A549 (cell line): ENCODE data around the gene NR3C2. TPM values are rescaled to one million over a fixed set of nuclear protein-coding genes. Genes with fewer than 3 reads are reported as not detected.

Experiments used
- ATAC-seq, 2 experiments: fragments of 200-7000 bp in 1 of 2; fragments of >200 bp in 1 of 2; cut with Nextera tagmentation in 1 of 2; cut with Tn5 transposase in 1 of 2; 3 replicates each; pipeline versions ENCODE4 v1.8.0 to v1.9.1; 2018 to 2020; ENCODE audit warnings: mild to moderate bottlenecking in 1 of 2, moderate library complexity in 1 of 2
- CTCF ChIA-PET: fragments of 300-600 bp; sonication (Branson Sonifier 250); formaldehyde crosslinking; extraction: SDS; loops from one replicate; lab custom pipeline; 2021; ENCODE audit warnings: antibody characterized with exemption, inconsistent platforms; lab: Yijun Ruan, JAX
- POLR2A ChIA-PET: fragments of 350-600 bp; formaldehyde crosslinking; extraction: SDS; loops from one replicate; lab custom pipeline; 2021; ENCODE audit warnings: antibody characterized with exemption, inconsistent platforms; lab: Yijun Ruan, JAX
- DNase-seq, 2 experiments: peaks; one replicate each; pipeline versions ENCODE4 v3.0.0 to v3.0.0-alpha.2; 2011 to 2016; ENCODE audit warnings: low read depth in 1 of 2, low spot score in 1 of 2
- FAIRE-seq: peaks from 2 replicates; lab custom pipeline; 2011; peaks lifted over from hg19 to GRCh38; lab: Jason Lieb, UNC
- H3K27ac ChIP-seq, 2 experiments: fragments of >200 bp; sonication (Bioruptor Twin); formaldehyde crosslinking; 3 replicates each; pipeline ENCODE4 v1.5.1; 2016 to 2017
- H3K4me1 ChIP-seq: fragments of >200 bp; sonication (Bioruptor Twin); formaldehyde crosslinking; 3 replicates; pipeline ENCODE4 v1.6.1; 2016
- H3K4me2 ChIP-seq: fragments of >200 bp; sonication (Bioruptor Twin); formaldehyde crosslinking; 3 replicates; pipeline ENCODE4 v1.6.1; 2016
- H3K4me3 ChIP-seq: fragments of >200 bp; sonication (Bioruptor Twin); formaldehyde crosslinking; 3 replicates; pipeline ENCODE4 v1.5.1; 2016
- H3K9me3 ChIP-seq: fragments of >200 bp; sonication (Bioruptor Twin); formaldehyde crosslinking; 3 replicates; pipeline ENCODE4 v1.6.1; 2016
- CBX2 ChIP-seq: fragments of 200-600 bp; sonication (generic); IDR thresholded peaks from 2 replicates; pipeline ENCODE4 v1.6.1; 2016; ENCODE audit warnings: low read depth, mild to moderate bottlenecking, borderline replicate concordance
- CEBPB ChIP-seq, 2 experiments: fragments of >200 bp in 1 of 2; sonication (Bioruptor Twin) in 1 of 2; formaldehyde crosslinking in 1 of 2; IDR thresholded peaks; 2 replicates each; pipeline ENCODE4 v1.6.1; 2012 to 2016
- EHMT2 ChIP-seq: fragments of 200-600 bp; sonication (generic); IDR thresholded peaks from 2 replicates; pipeline ENCODE4 v1.6.1; 2016; ENCODE audit warnings: antibody characterized with exemption, low read depth, mild to moderate bottlenecking, moderate library complexity
- FOXS1 ChIP-seq: fragments of 250-450 bp; sonication (Bioruptor Pico); IDR thresholded peaks from 2 replicates; pipeline ENCODE4 v1.5.0; 2020; ENCODE audit warnings: mild to moderate bottlenecking, moderate library complexity
- GATA3 ChIP-seq: IDR thresholded peaks from 2 replicates; pipeline ENCODE4 v1.6.1; 2012; ENCODE audit warnings: borderline replicate concordance
- HOXB13 ChIP-seq: fragments of 250-450 bp; sonication (Bioruptor Pico); IDR thresholded peaks from 2 replicates; pipeline ENCODE4 v1.5.0; 2020; ENCODE audit warnings: low read depth, mild to moderate bottlenecking, moderate library complexity
- HOXB5 ChIP-seq: fragments of 250-450 bp; sonication (Bioruptor Pico); IDR thresholded peaks from 2 replicates; pipeline ENCODE4 v1.5.0; 2020; ENCODE audit warnings: mild to moderate bottlenecking, moderate library complexity
- MAFK ChIP-seq: fragments of 450-650 bp; IDR thresholded peaks from 2 replicates; pipeline ENCODE4 v1.6.1; 2014; ENCODE audit not compliant: partially characterized antibody
- NFE2L2 ChIP-seq: fragments of 150-350 bp; conservative IDR thresholded peaks from 2 replicates; pipeline ENCODE4 v1.6.1; 2014; ENCODE audit warnings: low read length
- NPAS2 ChIP-seq: fragments of 250-450 bp; sonication (Bioruptor Pico); IDR thresholded peaks from 2 replicates; pipeline ENCODE4 v1.8.0; 2022; ENCODE audit warnings: mild to moderate bottlenecking, moderate library complexity, borderline replicate concordance
- NR3C1 ChIP-seq: fragments of >200 bp; sonication (Bioruptor Twin); formaldehyde crosslinking; IDR thresholded peaks from 3 replicates; pipeline ENCODE4 v1.6.1; 2017
- PHF8 ChIP-seq: fragments of 200-600 bp; sonication (generic); IDR thresholded peaks from 2 replicates; pipeline ENCODE4 v1.6.1; 2016; ENCODE audit warnings: low read depth, mild to moderate bottlenecking, antibody characterized with exemption, moderate library complexity, borderline replicate concordance
- POLR2A ChIP-seq: IDR thresholded peaks from 2 replicates; pipeline ENCODE4 v1.6.1; 2012; ENCODE audit warnings: mild to moderate bottlenecking, low read length
- RCOR1 ChIP-seq: fragments of 150-350 bp; IDR thresholded peaks from 2 replicates; pipeline ENCODE4 v1.6.1; 2014; ENCODE audit warnings: antibody characterized with exemption, low read length, low read depth
- RFX5 ChIP-seq: fragments of 450-650 bp; IDR thresholded peaks from 2 replicates; pipeline ENCODE4 v1.7.1; 2014; ENCODE audit warnings: antibody characterized with exemption, mild to moderate bottlenecking, moderate library complexity
- RNF2 ChIP-seq: fragments of 200-600 bp; sonication (generic); IDR thresholded peaks from 2 replicates; pipeline ENCODE4 v1.6.1; 2016; ENCODE audit warnings: low read depth, mild to moderate bottlenecking, antibody characterized with exemption, moderate library complexity, borderline replicate concordance
- WGBS: methylation state at CpG from one replicate; pipeline ENCODE4 v1.1.6; 2017; ENCODE audit errors: missing lambda C conversion rate; 5-methylcytosine and 5-hydroxymethylcytosine counted together
- polyA plus RNA-seq, 4 experiments: library from polyadenylated mRNA; depleted of rRNA in 3 of 4; stranded (reverse); fragments of >200 nt; fragmentation: RNase III in 1 of 4; extraction: RNeasy Plus Mini Kit Qiagen cat#74134 plus additional on column Dnase treatment in 1 of 4; gene quantifications; 2 replicates in 3 of 4; 3 replicates in 1 of 4; pipeline ENCODE4 v1.2.3, GENCODE V29; 2011 to 2017
- TF ChIP-seq, protein P1 (sequence below): fragments of >200 bp; sonication (Bioruptor Twin); formaldehyde crosslinking; IDR thresholded peaks from 3 replicates; pipeline ENCODE4 v1.5.1; 2016
- TF ChIP-seq, protein P2 (sequence below): fragments of 450-650 bp; IDR thresholded peaks from 2 replicates; pipeline ENCODE4 v1.6.1; 2014; ENCODE audit warnings: antibody characterized with exemption
- TF ChIP-seq, protein P3 (sequence below): IDR thresholded peaks from 2 replicates; pipeline ENCODE4 v1.6.1; 2012
- TF ChIP-seq, protein P4 (sequence below): IDR thresholded peaks from 2 replicates; pipeline ENCODE4 v1.6.1; 2012; ENCODE audit warnings: low read depth, borderline replicate concordance
- TF ChIP-seq, protein P5 (sequence below): fragments of 250-450 bp; sonication (Bioruptor Pico); IDR thresholded peaks from 2 replicates; pipeline ENCODE4 v1.5.0; 2020; ENCODE audit warnings: low read depth, mild to moderate bottlenecking, moderate library complexity
- TF ChIP-seq, protein P6 (sequence below): fragments of 250-450 bp; sonication (Bioruptor Pico); IDR thresholded peaks from 2 replicates; pipeline ENCODE4 v1.5.0; 2021; ENCODE audit warnings: mild to moderate bottlenecking, moderate library complexity, borderline replicate concordance

Gene NR3C2
- polyA plus RNA-seq, 2 of the 4 experiments (the other 2 are of a cell fraction), result 0.01 to 0.03 TPM

DNA sequence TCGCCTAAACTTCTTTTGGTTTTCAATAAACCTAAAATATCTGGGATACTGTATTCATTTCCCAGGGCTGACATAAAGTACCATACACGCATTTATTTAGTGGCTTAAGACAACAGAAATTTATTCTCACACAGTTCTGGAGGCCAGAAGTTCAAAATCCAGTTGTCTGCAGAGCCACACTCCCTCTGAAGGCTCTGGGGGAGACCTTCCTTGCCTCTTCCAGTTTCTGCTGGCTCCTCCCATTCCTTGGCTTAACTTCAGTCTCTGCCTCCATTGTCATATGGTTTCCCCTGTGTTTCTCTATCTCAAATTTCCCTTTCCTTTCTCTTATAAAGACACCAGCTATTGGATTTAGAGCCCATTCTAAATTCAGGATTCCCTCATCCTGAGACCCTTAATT, 44.4 kb downstream of the NR3C2 start:
- DNase-seq (no peak), FAIRE-seq (no peak), ATAC-seq (no peak)
- ChIA-PET CTCF (no interaction called here), POLR2A (no interaction called here)
- no peak overlapping the region for H3K4me3 ChIP-seq
- H3K4me1 ChIP-seq, result no peaks in the 10 kb centered on the region
- no peak for TF ChIP-seq NPAS2 (CRISPR knock-in tag)
- TF ChIP-seq, protein P1, sequence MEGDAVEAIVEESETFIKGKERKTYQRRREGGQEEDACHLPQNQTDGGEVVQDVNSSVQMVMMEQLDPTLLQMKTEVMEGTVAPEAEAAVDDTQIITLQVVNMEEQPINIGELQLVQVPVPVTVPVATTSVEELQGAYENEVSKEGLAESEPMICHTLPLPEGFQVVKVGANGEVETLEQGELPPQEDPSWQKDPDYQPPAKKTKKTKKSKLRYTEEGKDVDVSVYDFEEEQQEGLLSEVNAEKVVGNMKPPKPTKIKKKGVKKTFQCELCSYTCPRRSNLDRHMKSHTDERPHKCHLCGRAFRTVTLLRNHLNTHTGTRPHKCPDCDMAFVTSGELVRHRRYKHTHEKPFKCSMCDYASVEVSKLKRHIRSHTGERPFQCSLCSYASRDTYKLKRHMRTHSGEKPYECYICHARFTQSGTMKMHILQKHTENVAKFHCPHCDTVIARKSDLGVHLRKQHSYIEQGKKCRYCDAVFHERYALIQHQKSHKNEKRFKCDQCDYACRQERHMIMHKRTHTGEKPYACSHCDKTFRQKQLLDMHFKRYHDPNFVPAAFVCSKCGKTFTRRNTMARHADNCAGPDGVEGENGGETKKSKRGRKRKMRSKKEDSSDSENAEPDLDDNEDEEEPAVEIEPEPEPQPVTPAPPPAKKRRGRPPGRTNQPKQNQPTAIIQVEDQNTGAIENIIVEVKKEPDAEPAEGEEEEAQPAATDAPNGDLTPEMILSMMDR, result no peak
- TF ChIP-seq POLR2A, result no peak
- no peak for TF ChIP-seq PHF8
- TF ChIP-seq, protein P2, sequence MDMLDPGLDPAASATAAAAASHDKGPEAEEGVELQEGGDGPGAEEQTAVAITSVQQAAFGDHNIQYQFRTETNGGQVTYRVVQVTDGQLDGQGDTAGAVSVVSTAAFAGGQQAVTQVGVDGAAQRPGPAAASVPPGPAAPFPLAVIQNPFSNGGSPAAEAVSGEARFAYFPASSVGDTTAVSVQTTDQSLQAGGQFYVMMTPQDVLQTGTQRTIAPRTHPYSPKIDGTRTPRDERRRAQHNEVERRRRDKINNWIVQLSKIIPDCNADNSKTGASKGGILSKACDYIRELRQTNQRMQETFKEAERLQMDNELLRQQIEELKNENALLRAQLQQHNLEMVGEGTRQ, result no peak
- no peaks in the 10 kb centered on the region for H3K9me3 ChIP-seq
- no peak overlapping the region for H3K4me2 ChIP-seq
- 40% methylated on average over 2 of the region's 2 CpGs for WGBS
- no peak overlapping the region for H3K27ac ChIP-seq

DNA sequence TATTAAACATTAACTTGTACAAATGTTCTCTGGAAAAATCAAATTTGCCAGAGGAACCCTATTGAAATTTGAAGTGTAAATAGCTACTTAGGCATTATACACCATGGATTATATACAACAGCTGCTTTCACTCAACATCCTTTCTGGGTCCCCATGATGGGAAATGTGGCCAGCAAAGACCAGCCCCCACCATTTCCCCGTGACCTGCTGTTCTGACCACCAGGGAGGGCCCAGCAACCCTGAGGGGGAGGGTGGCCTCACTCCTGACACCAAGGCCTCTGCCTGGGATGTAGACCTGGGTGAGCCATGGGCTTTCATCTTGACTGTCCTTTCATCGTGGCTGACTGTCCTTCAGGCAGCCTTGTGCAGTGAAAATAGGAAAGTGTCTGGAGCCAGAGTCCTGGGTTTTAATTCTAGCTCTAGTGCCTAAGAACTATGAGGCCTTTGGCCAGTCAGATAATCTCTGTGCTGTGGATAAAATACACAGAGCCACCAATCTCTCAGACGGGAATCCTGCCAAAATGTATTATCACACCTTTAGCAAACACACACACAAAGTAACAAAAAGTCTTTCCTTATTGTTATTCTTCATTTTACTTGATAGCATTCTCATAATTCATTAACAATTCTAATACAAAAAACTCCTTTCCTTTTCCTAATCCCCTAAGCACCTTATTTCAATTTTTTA, 45.1 kb downstream of the NR3C2 start:
- Histone ChIP-seq H3K4me2 (no peak overlapping the region), H3K4me1 (no peaks in the 10 kb centered on the region), H3K4me3 (no peak overlapping the region), H3K9me3 (no peaks in the 10 kb centered on the region), H3K27ac (no peak overlapping the region)
- 13% methylated on average over 1 of the region's 3 CpGs for WGBS
- no peak for TF ChIP-seq NPAS2 (CRISPR knock-in tag)
- FAIRE-seq (no peak), DNase-seq (no peak), ATAC-seq (no peak)
- CTCF ChIA-PET, result no interaction called here
- POLR2A ChIA-PET, result no interaction called here

DNA sequence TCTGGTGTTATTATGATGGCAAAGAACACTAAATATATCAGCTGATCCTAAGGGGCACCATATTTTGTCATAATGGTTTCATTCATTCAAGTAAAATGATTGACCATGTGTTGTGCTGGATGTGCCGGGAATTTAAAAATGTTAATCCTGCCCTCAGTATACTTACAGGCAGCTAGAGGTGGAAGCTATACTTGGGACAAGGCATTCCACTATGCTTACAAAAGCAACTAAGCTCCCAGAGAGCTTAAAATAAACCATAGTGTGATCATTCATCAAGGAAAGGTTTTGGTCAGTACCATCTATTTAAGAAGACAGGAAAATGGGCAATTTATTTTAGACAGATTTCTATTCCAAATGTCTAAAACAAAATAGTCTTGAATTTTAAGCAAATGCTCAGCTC, 46.4 kb downstream of the NR3C2 start:
- POLR2A ChIA-PET, result no interaction called here
- H3K9me3 ChIP-seq, result no peaks in the 10 kb centered on the region

DNA sequence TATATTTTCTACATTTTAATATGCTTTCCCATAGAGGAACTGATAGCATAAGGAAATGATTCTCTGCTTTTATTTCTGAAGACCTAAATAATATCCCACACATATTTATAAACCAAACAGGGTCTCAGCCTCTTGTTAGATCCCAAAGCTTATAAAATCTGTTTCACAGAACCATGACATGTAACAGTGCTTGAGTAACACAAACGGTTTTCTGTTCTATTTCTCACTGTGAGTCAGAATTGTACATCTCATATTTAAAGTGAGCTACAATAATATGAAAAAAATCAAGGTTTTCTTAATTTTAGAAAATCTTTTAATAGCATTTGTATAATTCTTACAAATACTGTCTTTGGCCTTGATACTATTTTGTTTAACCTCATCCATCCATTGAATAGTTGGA, 51.2 kb downstream of the NR3C2 start:
- Histone ChIP-seq H3K9me3 (no peaks in the 10 kb centered on the region), H3K4me3 (no peak overlapping the region), H3K4me1 (no peaks in the 10 kb centered on the region), H3K27ac (no peak overlapping the region), H3K4me2 (no peak overlapping the region)
- ATAC-seq (no peak), FAIRE-seq (no peak), DNase-seq (no peak)
- TF ChIP-seq HOXB13 (no peak), CBX2 (no peak), PHF8 (no peak), HOXB5 (CRISPR knock-in tag) (no peak), RFX5 (no peak), NR3C1 (no peak), GATA3 (no peak), RNF2 (no peak), MAFK (no peak), CEBPB (IDR thresholded peaks at IDR 0.05) (no peak), FOXS1 (CRISPR knock-in tag) (no peak)
- TF ChIP-seq, protein P3, sequence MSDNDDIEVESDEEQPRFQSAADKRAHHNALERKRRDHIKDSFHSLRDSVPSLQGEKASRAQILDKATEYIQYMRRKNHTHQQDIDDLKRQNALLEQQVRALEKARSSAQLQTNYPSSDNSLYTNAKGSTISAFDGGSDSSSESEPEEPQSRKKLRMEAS, result no peak
- CTCF ChIA-PET, result no interaction called here
- 3% methylated on average over 1 of the region's 1 CpG for WGBS
- POLR2A ChIA-PET, result no interaction called here

More for the DNA sequence above, 46.4 kb downstream of the NR3C2 start:
- TF ChIP-seq, protein P4, sequence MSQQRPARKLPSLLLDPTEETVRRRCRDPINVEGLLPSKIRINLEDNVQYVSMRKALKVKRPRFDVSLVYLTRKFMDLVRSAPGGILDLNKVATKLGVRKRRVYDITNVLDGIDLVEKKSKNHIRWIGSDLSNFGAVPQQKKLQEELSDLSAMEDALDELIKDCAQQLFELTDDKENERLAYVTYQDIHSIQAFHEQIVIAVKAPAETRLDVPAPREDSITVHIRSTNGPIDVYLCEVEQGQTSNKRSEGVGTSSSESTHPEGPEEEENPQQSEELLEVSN, result no peak
- TF ChIP-seq NFE2L2, result no peak
- TF ChIP-seq, protein P5, sequence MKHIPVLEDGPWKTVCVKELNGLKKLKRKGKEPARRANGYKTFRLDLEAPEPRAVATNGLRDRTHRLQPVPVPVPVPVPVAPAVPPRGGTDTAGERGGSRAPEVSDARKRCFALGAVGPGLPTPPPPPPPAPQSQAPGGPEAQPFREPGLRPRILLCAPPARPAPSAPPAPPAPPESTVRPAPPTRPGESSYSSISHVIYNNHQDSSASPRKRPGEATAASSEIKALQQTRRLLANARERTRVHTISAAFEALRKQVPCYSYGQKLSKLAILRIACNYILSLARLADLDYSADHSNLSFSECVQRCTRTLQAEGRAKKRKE (CRISPR knock-in tag), result no peak
- TF ChIP-seq RCOR1, result no peak
- TF ChIP-seq, protein P6, sequence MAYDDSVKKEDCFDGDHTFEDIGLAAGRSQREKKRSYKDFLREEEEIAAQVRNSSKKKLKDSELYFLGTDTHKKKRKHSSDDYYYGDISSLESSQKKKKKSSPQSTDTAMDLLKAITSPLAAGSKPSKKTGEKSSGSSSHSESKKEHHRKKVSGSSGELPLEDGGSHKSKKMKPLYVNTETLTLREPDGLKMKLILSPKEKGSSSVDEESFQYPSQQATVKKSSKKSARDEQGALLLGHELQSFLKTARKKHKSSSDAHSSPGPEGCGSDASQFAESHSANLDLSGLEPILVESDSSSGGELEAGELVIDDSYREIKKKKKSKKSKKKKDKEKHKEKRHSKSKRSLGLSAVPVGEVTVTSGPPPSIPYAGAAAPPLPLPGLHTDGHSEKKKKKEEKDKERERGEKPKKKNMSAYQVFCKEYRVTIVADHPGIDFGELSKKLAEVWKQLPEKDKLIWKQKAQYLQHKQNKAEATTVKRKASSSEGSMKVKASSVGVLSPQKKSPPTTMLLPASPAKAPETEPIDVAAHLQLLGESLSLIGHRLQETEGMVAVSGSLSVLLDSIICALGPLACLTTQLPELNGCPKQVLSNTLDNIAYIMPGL (CRISPR knock-in tag), result no peak
- no peak for TF ChIP-seq EHMT2
- no peak for TF ChIP-seq MAFK
- no peak for TF ChIP-seq HOXB5 (CRISPR knock-in tag)
- TF ChIP-seq, all 56 proteins: peak for 0
- Histone ChIP-seq H3K27ac (no peak overlapping the region), H3K4me2 (no peak overlapping the region), H3K4me1 (no peaks in the 10 kb centered on the region), H3K4me3 (no peak overlapping the region)
- 92% methylated on average over 1 of the region's 1 CpG for WGBS
- ATAC-seq (no peak), FAIRE-seq (no peak), DNase-seq (no peak)
- CTCF ChIA-PET, result no interaction called here
